ENCODE measurements around the gene DPF3.

Gene DPF3

GRCh38 chr14:72715215-72715849 lies 178.6 kb downstream of the DPF3 start:
- DNase-seq (ENCODE audit: low read depth): no peak

DNA sequence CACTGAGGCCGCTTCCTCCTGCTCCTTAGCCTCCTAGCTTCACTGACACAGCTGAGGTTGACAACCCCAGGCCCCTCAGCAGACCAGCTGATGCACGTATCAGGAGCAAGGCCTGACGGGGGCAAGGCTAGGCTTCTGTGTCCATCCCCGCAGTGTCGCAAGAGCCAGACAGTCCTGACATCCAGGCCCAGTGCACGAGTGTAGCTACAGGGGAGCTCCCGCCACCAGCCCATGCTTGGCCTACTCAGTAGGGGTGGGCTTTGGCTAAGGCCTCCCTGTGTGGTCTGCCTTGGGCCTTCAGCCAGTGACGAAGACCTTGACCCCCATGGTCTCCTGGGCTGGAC lies 179.1 kb downstream of the DPF3 start:
- DNase-seq (ENCODE audit: low read depth): no peak

DNA sequence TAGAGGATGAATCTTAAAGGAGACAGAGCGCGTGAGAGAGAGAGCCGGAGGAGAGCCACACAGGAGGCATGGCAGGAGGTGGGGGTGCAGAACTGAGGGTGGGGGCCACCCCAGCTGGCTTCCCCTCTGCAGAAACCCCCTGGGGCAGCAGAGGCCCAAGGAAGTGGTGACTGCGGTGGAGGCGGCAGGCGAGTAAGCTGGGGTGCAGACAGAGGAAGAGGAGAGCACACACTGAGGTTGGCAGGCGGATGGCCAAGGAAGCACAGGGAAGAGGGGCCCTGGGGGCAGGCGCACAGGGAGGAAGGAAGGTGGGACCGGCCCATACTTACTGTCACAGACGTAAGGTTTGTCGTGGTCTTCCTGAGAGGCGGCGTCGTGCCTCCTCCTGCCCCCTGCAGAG lies 179.8 kb downstream of the DPF3 start:
- no peak for DNase-seq (ENCODE audit: low read depth)

- no peak for DNase-seq (ENCODE audit: low read depth)
Measured at GRCh38 chr14:72711936-72712335, 182.0 kb downstream of the DPF3 start.

DNA sequence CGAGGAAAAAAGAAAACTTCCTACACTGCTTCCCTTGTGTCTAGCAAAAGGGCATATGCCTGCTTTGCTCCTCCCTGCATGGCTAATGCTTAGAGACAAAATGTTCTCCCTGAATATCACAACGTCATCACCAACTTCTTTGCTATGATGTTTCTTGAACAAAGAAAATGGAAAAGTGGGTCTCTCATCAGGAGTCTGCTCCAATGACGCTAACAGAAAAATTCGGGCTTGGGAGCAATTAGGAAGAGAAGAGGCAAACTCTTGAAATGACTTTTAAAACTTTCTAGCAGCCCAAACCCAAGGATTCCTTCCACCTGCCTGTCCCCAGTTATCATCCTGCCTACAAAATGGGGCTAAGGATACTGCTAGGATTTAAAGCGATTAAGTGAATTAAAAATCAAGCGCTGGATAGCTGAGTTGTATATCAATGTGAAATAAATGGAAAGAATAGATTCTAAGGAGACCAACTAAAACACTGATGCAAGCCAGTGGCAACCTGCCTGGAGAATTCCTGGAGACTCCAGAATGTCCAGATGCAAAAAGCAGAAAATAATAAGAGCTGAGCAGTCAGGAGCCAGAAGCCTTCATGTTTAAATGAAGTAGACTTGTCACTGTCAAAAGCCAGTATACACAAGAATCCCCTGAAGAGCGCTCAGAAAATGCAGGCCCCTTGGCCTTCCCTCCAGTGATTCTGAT lies 183.8 kb downstream of the DPF3 start:
- DNase-seq (ENCODE audit: low read depth): no peak

GRCh38 chr14:72708708-72709475 lies 185.0 kb downstream of the DPF3 start:
- no peak for DNase-seq (ENCODE audit: low read depth)

DNA sequence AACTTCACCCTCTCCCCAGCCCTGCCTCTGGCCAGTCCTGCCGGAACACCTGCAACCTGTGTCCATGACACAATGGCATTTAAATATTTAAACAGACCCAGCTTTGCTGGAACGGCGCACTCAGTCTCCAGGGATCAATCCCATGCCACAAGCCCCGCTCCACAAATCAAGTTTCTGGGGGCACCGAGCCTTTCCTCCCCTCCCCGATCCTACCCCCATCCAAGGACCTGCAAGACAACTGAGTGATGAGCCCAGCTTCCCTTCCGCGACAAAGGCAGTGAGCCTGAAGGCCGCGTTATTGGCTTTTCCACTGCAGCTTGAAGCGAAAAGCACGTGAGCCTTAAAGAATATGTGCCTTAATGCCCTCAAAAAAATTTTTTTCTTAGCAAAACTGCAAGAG lies 185.7 kb downstream of the DPF3 start:
- no peak for DNase-seq (ENCODE audit: low read depth)

DNA sequence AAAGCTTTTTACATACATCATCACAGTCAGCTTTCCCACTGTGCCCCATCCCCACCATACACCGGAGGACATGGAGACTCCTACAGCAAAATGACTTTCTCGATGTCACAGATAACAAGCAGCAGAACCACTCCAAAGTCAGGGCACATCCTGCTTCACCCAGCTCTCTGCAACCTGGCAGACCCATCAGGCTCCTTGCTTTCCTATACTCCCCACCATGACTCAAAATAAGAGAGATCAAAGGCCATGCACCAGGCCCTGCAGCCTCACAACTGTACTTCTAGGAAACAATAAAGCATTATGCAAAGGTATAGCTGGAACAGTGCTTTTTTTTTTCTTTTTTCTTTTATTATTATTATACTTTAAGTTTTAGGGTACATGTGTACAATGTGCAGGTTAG lies 187.4 kb downstream of the DPF3 start:
- DNase-seq (ENCODE audit: low read depth): no peak

GRCh38 chr14:72704502-72704901 lies 189.4 kb downstream of the DPF3 start:
- DNase-seq (ENCODE audit: low read depth): no peak

GRCh38 chr14:72701605-72702004 lies 192.3 kb downstream of the DPF3 start:
- DNase-seq (ENCODE audit: low read depth): no peak

- no peak for DNase-seq (ENCODE audit: low read depth)
Measured at GRCh38 chr14:72701237-72701565, 192.7 kb downstream of the DPF3 start.

DNA sequence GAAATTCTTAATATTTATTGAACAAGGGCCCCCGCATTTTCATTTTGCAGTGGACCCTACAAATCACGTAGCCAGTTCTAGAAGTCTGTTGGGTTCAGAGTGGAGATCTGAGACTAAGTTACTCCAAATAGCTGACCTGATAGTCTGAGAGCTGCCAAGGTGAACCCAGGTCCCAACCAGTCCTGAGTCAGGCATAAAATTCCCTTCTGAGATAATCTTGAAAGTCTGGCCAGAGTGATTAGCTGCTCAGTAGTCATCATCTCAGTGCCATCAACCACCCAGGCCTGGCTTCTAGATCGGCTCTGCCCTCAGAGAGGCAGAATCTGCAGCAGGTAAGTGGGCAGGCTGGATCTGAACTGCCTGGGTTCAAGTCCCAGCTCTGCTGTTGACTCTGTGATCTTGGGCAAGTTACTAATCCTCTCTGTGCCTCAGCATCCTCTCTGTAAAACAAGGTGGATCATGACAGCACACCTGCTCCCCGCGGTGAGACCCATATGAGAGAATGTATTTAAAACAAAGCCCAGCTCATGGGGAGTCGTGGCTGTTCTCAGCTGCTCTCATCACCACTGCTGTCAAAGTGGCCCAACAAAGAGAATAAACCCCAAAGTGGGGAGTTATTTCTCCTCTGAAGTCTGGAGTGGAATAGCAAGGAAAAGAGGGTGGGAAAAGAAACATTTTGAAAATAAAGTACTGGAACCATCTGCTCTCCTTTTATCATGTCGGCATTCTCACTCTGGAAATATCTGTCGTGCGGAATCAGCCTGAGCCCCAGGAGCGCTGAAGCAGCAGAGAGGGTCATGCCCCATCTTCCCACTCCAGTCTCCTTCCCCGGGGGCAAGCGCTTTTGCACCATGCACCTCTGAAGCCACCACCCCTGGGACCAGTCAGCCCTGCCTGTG lies 193.3 kb downstream of the DPF3 start:
- no peak for DNase-seq (ENCODE audit: low read depth)

- DNase-seq (ENCODE audit: low read depth): peak; percentile 43
Measured at GRCh38 chr14:72699852-72700257, 194.0 kb downstream of the DPF3 start.

GRCh38 chr14:72699443-72699842 lies 194.5 kb downstream of the DPF3 start:
- DNase-seq (ENCODE audit: low read depth): no peak

DNA sequence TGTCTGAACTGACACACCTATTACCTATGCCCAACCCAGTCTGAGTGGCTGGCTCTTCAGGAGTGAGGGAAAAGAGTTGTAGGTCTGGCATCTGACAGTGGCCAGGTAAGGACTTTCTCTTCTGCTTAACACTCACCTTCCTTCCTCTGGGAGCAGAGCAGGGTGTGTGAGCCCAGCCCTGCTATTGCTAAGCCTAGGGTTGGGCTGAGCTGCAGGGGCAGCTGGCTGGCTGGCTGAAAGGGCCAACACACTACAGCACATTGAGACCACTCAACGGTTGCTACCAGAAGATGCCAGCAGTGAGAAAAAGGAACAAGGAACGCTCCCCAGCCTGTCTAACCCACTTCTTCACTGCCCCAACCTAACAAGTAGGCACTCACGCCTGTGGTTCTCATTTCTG lies 201.2 kb downstream of the DPF3 start:
- DNase-seq (ENCODE audit: low read depth): no peak

GRCh38 chr14:72690324-72690723 lies 203.6 kb downstream of the DPF3 start:
- DNase-seq (ENCODE audit: low read depth): no peak

- no peak for DNase-seq (ENCODE audit: low read depth)
Measured at GRCh38 chr14:72688990-72689671, 204.8 kb downstream of the DPF3 start.

GRCh38 chr14:72686832-72687231 lies 207.1 kb downstream of the DPF3 start:
- no peak for DNase-seq (ENCODE audit: low read depth)

DNA sequence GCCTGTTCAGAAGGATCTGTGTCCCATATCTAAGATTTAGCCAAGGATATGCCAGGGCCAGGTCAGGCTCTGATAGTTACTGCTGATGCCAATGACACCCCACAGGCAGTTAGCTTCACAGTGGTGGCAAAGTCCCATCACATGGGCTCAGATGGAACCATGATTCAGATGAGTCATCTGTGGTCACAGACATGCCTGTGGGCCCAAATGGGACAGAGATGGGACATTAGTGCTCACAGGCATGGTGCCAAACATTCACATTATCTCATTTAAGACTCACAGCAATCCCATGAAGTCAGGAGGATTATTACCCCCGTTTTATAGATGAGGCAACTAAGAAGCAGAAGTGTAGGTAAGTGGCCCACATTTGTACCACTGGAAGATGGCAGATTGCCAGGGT lies 207.8 kb downstream of the DPF3 start:
- no peak for DNase-seq (ENCODE audit: low read depth)

GRCh38 chr14:72685456-72685855 lies 208.4 kb downstream of the DPF3 start:
- DNase-seq (ENCODE audit: low read depth): no peak

GRCh38 chr14:72683787-72684186 lies 210.1 kb downstream of the DPF3 start:
- no peak for DNase-seq (ENCODE audit: low read depth)

GRCh38 chr14:72682188-72682587 lies 211.7 kb downstream of the DPF3 start:
- peak; percentile 39 for DNase-seq (ENCODE audit: low read depth)
